ENCODE results near the gene ALB.

ALB gene

DNA sequence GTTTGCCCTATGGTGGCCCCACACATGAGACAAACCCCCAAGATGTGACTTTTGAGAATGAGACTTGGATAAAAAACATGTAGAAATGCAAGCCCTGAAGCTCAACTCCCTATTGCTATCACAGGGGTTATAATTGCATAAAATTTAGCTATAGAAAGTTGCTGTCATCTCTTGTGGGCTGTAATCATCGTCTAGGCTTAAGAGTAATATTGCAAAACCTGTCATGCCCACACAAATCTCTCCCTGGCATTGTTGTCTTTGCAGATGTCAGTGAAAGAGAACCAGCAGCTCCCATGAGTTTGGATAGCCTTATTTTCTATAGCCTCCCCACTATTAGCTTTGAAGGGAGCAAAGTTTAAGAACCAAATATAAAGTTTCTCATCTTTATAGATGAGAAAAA lies 14.6 kb downstream of the ALB start:
- Histone ChIP-seq H3K4me1 (ENCODE audit: low read length) (no peaks in the 10 kb centered on the region), H3K4me3 (ENCODE audit: low read length) (no peak overlapping the region), H4K20me1 (ENCODE audit: insufficient read depth, low read length) (no peaks in the 10 kb centered on the region), H3K27me3 (ENCODE audit: low read depth, low read length) (no peaks in the 10 kb centered on the region), H3K36me3 (replicated peaks; ENCODE audit: low read depth, low read length) (no peaks in the 10 kb centered on the region), H3K9me3 (ENCODE audit: insufficient read depth, low read length) (no peaks in the 10 kb centered on the region), H3K27ac (ENCODE audit: low read length) (no peak overlapping the region), H3K79me2 (ENCODE audit: low read length) (no peaks in the 10 kb centered on the region), H3K9ac (ENCODE audit: low read length) (no peak overlapping the region), H3K4me2 (ENCODE audit: low read length) (no peak overlapping the region), H2AFZ (ENCODE audit: low read depth, low read length) (no peak overlapping the region)
- TF ChIP-seq EZH2phosphoT487 (IDR thresholded peaks at IDR 0.05; ENCODE audit: low read depth) = no peak
- TF ChIP-seq, protein P1, sequence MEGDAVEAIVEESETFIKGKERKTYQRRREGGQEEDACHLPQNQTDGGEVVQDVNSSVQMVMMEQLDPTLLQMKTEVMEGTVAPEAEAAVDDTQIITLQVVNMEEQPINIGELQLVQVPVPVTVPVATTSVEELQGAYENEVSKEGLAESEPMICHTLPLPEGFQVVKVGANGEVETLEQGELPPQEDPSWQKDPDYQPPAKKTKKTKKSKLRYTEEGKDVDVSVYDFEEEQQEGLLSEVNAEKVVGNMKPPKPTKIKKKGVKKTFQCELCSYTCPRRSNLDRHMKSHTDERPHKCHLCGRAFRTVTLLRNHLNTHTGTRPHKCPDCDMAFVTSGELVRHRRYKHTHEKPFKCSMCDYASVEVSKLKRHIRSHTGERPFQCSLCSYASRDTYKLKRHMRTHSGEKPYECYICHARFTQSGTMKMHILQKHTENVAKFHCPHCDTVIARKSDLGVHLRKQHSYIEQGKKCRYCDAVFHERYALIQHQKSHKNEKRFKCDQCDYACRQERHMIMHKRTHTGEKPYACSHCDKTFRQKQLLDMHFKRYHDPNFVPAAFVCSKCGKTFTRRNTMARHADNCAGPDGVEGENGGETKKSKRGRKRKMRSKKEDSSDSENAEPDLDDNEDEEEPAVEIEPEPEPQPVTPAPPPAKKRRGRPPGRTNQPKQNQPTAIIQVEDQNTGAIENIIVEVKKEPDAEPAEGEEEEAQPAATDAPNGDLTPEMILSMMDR (IDR thresholded peaks at IDR 0.05; ENCODE audit: low read depth, low read length) = no peak

DNA sequence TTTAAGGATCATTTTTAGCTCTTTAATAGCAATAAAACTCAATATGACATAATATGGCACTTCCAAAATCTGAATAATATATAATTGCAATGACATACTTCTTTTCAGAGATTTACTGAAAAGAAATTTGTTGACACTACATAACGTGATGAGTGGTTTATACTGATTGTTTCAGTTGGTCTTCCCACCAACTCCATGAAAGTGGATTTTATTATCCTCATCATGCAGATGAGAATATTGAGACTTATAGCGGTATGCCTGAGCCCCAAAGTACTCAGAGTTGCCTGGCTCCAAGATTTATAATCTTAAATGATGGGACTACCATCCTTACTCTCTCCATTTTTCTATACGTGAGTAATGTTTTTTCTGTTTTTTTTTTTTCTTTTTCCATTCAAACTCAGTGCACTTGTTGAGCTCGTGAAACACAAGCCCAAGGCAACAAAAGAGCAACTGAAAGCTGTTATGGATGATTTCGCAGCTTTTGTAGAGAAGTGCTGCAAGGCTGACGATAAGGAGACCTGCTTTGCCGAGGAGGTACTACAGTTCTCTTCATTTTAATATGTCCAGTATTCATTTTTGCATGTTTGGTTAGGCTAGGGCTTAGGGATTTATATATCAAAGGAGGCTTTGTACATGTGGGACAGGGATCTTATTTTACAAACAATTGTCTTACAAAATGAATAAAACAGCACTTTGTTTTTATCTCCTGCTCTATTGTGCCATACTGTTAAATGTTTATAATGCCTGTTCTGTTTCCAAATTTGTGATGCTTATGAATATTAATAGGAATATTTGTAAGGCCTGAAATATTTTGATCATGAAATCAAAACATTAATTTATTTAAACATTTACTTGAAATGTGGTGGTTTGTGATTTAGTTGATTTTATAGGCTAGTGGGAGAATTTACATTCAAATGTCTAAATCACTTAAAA lies 15.3 kb downstream of the ALB start:
- no peak overlapping the region for H3K4me2 ChIP-seq (ENCODE audit: low read length)
- no peaks in the 10 kb centered on the region for H3K36me3 ChIP-seq (replicated peaks; ENCODE audit: low read depth, low read length)
- no peak for TF ChIP-seq EZH2phosphoT487 (IDR thresholded peaks at IDR 0.05; ENCODE audit: low read depth)
- TF ChIP-seq, protein P1 (IDR thresholded peaks at IDR 0.05; ENCODE audit: low read depth, low read length) = no peak
- H3K27ac ChIP-seq (ENCODE audit: low read length) = no peak overlapping the region
- no peak overlapping the region for H3K9ac ChIP-seq (ENCODE audit: low read length)
- H3K4me1 ChIP-seq (ENCODE audit: low read length) = no peaks in the 10 kb centered on the region
- H3K9me3 ChIP-seq (ENCODE audit: insufficient read depth, low read length) = no peaks in the 10 kb centered on the region
- H3K79me2 ChIP-seq (ENCODE audit: low read length) = no peaks in the 10 kb centered on the region
- H3K27me3 ChIP-seq (ENCODE audit: low read depth, low read length) = no peaks in the 10 kb centered on the region
- H4K20me1 ChIP-seq (ENCODE audit: insufficient read depth, low read length) = no peaks in the 10 kb centered on the region
- H3K4me3 ChIP-seq (ENCODE audit: low read length) = no peak overlapping the region
- no peak overlapping the region for H2AFZ ChIP-seq (ENCODE audit: low read depth, low read length)

DNA sequence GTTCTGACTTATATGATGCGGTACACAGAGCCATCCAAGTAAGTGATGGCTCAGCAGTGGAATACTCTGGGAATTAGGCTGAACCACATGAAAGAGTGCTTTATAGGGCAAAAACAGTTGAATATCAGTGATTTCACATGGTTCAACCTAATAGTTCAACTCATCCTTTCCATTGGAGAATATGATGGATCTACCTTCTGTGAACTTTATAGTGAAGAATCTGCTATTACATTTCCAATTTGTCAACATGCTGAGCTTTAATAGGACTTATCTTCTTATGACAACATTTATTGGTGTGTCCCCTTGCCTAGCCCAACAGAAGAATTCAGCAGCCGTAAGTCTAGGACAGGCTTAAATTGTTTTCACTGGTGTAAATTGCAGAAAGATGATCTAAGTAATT lies 16.5 kb downstream of the ALB start:
- TF ChIP-seq, protein P1 (IDR thresholded peaks at IDR 0.05; ENCODE audit: low read depth, low read length) = no peak
- no peak for TF ChIP-seq EZH2phosphoT487 (IDR thresholded peaks at IDR 0.05; ENCODE audit: low read depth)
- no peaks in the 10 kb centered on the region for H3K4me1 ChIP-seq (ENCODE audit: low read length)

DNA sequence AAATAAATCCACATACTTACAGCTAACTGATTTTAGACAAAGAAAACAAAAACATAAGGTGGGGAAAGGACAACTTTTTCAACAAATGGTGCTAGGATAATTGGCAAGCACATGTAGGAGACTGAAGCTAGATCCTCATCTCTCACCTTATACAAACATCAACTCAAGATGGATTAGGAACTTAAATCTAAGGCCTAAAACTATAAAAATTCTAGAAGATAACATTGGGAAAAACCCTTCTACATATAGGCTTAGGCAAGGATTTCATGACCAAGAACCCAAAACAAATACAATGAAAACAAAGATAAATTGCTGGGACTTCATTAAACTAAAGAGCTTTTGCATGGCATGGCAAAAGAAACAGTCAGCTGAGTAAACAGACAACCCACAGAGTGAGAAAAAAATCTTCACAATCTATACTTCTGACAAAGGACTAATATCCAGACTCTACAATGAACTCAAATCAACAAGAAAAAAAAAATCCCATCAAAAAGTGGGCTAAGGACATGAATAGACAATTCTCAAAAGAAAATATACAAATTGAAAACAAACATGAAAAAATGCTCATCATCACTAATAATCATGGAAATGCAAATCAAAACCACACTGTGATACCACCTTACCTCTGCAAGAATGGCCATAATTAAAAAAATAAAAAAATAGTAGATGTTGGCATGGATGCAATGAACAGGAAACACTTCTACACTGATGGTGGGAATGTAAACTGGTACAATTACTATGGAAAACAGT lies 17.8 kb downstream of the ALB start:
- Histone ChIP-seq H2AFZ (ENCODE audit: low read depth, low read length) (no peak overlapping the region), H3K79me2 (ENCODE audit: low read length) (no peaks in the 10 kb centered on the region), H3K27me3 (ENCODE audit: low read depth, low read length) (no peaks in the 10 kb centered on the region), H3K4me3 (ENCODE audit: low read length) (no peak overlapping the region), H4K20me1 (ENCODE audit: insufficient read depth, low read length) (no peaks in the 10 kb centered on the region), H3K36me3 (replicated peaks; ENCODE audit: low read depth, low read length) (no peaks in the 10 kb centered on the region), H3K9ac (ENCODE audit: low read length) (no peak overlapping the region), H3K9me3 (ENCODE audit: insufficient read depth, low read length) (no peaks in the 10 kb centered on the region), H3K4me1 (ENCODE audit: low read length) (no peaks in the 10 kb centered on the region), H3K27ac (ENCODE audit: low read length) (no peak overlapping the region), H3K4me2 (ENCODE audit: low read length) (no peak overlapping the region)
- no peak for TF ChIP-seq EZH2phosphoT487 (IDR thresholded peaks at IDR 0.05; ENCODE audit: low read depth)
- TF ChIP-seq, protein P1 (IDR thresholded peaks at IDR 0.05; ENCODE audit: low read depth, low read length) = no peak

More for the DNA sequence above, 16.5 kb downstream of the ALB start:
- Histone ChIP-seq H3K27ac (ENCODE audit: low read length) (no peak overlapping the region), H3K79me2 (ENCODE audit: low read length) (no peaks in the 10 kb centered on the region), H3K9me3 (ENCODE audit: insufficient read depth, low read length) (no peaks in the 10 kb centered on the region), H3K9ac (ENCODE audit: low read length) (no peak overlapping the region), H3K27me3 (ENCODE audit: low read depth, low read length) (no peaks in the 10 kb centered on the region), H3K36me3 (replicated peaks; ENCODE audit: low read depth, low read length) (no peaks in the 10 kb centered on the region), H3K4me3 (ENCODE audit: low read length) (no peak overlapping the region), H3K4me2 (ENCODE audit: low read length) (no peak overlapping the region), H4K20me1 (ENCODE audit: insufficient read depth, low read length) (no peaks in the 10 kb centered on the region), H2AFZ (ENCODE audit: low read depth, low read length) (no peak overlapping the region)
